Esophagus mucosa (tissue), 1 donor: ENCODE data around the gene RETREG1. TPM values are rescaled to one million over a fixed set of nuclear protein-coding genes. Genes with fewer than 3 reads are reported as not detected.
A peak's percentile ranks its signal among the peaks of the same experiment; 100 is the strongest.
"Not testable (repeated sequence)": the region's sequence is repeated elsewhere in the genome, so short reads cannot be mapped to it uniquely, and the experiment has no call there.

Experiments used
- ATAC-seq: fragments of 200-7000 bp; cut with Tn5 transposase; one replicate; pipeline ENCODE4 v1.9.1; 2020
- total RNA-seq: library from RNA; stranded (reverse); gene quantifications from one replicate; pipeline ENCODE4 v1.2.4, GENCODE V29; 2023
- donor health status: DM: yes; HTN: yes; CAD: no.

The RETREG1 gene
- total RNA-seq, 1 donor from 2014 or later: 1.5 TPM

DNA sequence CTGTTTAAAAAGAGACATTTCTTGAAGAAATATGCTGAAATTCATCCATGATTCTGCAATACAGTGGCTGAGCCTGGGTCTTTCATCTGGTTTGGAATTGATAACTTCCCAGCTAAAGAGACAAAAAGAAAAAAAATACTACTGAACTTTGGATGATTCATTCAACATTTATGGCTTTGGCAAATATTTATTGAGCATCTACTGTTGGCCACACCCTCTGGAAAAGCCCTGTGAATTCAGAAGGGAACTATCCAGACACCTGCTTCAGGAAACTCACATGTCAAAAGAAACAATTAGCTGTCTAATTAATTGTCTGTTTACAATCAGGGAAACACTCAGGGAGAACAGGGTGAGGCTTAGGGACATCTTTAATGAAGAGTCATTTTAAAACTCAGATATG is 133.4 kb downstream of the RETREG1 start:
- no peak for ATAC-seq

GRCh38 chr5:16482891-16483290 is 133.9 kb downstream of the RETREG1 start:
- no peak for ATAC-seq

- no peak for ATAC-seq
Measured at GRCh38 chr5:16480821-16481538, 135.8 kb downstream of the RETREG1 start.

DNA sequence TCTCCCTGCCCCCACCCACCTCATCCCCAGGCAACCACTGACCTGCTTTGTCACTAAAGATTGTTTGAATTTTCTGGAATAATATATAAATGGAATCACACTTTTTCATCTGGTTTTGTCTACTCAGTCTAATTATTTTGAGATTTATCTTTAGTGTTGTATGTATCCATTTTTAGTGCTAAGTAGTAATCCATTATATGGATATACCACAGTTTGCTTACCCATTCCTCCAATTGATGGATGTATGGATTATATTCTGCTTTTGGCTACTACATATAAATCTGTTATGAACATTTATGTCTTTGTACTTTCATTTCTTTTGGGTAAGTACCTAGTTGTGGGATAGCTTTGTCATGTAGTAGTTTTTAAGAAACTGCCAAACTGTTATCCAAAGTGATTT is 136.7 kb downstream of the RETREG1 start:
- ATAC-seq: no peak

DNA sequence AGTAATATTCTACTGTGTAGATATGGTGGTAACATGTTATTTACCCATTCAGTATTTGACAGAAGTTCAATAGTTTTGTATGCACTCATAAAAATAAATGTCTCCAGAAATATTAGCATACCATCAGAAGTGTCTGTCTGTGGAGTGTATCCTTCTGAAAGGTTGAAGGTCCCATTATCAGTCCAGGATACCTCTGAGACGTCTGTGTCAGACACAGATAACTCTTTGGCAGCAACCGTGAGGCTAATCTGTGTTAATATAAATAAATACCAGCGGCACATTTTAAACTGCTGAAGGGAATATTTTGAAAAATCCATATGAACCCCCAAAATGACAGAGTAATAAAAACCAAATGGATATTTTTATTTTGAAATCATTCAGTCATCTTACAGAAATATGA is 139.3 kb downstream of the RETREG1 start:
- ATAC-seq: no peak

- ATAC-seq: not testable (repeated sequence)
Measured at GRCh38 chr5:16476417-16476816, 140.4 kb downstream of the RETREG1 start.

DNA sequence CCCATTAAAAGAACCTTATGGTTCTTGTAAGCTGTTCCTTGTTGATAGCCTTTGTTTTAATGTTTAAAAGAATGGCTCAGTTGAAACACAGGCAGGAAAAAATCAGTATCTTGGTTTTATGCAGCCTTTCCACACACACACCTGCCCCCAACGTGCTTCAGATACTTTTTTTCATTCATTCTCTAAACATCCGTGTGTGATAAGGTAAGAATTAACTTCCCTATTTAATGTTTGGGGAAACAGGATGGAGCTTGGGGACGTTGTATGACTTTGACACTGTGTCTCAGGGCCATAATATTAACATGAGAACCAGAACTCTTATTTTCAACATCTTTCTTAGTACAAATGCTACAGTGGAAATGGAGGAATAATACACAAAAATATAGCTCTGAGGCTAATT is 145.4 kb downstream of the RETREG1 start:
- ATAC-seq: no peak

GRCh38 chr5:16467363-16468219 is 149.2 kb downstream of the RETREG1 start:
- peak; percentile 50 for ATAC-seq

- ATAC-seq: peak; percentile 92
Measured at GRCh38 chr5:16465544-16466432, 151.0 kb downstream of the RETREG1 start, which contains the start of gene ZNF622. Gene ZNF622, minus strand, starts transcription at chr5:16465800. Its CDS starts 135 bp downstream, at chr5:16465665.

DNA sequence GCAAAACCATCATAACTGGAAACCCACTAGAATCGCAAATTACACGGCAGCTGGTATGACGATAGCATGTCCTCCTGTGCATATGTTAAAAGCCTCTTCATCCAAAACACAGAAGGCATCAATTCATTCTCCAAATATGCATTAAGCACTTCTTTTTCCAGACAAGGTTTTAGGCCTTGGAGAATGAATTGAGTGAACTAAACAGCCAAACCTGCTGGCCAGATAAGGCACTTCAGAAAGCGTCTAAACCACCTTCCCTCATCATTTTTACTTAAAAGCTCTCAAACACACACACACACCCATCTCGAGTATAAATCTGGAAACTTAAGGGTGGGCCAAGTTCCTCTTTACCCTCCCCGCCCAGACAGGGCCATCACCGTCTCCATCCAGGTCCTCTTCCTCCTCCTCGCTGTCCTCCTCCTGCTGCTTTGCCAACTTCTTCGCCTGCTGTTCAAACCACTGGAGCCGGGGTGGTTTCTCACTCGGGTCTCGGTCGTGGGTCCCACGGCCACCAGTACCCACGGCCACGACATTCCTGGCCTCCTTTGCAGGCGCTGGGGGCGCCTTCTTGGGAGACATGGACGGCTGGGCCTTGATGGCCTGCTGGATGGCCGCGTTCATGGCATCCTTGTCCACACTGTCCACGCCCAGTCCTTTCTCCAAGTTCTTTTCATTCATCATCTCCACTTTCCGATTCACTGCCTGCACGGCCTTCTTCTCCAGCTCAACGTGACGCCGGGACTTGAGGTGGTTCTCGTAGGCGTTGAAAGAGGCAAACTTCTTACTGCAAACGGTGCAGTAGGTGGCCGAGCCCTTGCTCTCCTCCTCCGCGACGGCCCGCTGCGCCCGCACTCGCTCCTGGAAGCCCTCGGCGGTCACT is 151.9 kb downstream of the RETREG1 start:
- no peak for ATAC-seq

DNA sequence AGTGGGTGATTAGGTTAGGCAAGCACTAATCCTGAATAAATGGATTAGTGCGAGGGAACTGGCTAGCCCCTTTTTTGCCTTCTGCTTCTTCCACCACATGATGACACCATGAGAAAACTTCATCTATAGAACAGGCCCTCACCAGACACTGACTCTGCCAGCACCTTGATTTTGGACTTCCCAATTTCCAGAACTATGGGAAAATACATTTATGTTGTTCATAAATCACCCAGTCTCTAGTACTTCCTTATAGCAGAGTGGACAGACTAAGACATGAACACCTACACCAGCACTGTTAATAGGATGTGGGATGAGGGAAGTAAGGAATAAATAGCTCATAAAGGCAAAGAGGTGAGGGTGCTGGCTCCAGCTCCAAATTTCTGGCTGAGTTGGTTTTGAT is 152.6 kb downstream of the RETREG1 start:
- no peak for ATAC-seq

DNA sequence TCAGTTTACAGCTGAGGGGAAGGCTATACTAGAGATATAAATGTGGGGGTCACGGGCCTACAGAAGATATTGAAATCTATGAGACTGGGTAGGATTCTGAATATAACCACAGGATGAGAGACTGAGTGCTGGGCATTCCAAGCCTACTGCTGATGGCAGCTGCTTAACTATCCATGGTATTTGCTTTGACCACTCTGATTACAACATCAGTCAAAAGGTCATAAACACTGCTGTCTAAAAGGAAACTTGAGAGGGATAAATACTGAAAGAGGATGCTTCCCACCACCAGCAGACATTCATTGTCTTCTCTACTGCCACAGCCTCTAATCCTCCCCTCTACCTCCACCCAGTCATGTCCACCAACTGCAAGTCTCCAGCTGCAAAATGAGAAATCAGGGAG is 155.0 kb downstream of the RETREG1 start:
- no peak for ATAC-seq

DNA sequence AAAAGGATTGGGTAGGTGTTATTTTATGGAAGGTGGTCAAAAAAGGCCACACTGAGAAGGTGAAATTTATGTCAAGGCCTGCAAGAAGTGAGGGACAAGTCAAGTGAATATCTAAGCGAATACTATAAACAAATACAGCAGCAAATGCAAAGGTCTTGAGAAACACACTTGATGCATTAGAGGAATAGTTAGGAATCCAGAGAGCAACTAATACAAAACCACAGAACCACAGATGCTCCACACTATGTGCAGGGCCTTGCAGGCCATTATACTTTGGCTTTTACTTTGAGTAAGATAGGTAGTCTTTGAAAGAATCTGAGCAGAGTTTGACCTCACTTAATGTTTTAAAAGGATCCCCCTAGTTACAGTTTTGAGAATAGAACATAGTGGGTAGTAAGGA is 155.8 kb downstream of the RETREG1 start:
- ATAC-seq: no peak

DNA sequence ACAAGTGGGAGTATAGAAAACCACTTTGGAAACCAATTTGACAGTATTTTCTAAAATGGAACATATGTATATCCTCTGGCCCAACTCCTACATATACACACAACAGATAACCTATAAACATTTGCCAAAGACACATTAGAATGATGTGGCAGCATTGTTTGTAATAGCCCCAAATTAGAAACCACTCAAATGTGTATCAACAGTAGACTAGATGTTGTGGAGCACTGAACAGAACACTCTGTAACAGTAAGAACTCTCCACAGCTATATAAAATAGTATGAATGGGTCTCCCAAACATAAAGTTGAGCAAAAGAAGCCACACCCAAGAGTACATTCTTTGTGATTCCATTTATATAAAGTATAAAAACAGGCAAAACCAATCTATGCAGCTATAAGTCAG is 157.3 kb downstream of the RETREG1 start:
- no peak for ATAC-seq

DNA sequence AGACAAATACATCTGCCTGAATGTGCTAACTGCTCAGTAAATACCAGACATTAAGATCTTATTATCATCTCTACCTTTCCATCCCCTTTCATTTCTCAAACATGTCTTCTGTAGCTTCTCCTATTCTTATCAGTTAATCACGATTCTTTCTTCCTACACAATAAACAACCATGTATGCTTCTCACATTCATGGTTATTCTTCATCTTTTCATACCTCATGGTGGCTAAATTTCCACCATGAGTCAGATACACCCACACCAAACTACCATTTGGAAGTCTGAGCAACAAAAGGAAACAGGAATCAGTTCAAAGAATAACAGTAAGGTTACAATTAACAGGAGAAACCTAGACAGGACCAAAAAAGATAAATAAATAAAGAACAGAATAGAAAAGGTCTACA is 158.9 kb downstream of the RETREG1 start:
- ATAC-seq: no peak

GRCh38 chr5:16457451-16457850 is 159.3 kb downstream of the RETREG1 start:
- no peak for ATAC-seq

DNA sequence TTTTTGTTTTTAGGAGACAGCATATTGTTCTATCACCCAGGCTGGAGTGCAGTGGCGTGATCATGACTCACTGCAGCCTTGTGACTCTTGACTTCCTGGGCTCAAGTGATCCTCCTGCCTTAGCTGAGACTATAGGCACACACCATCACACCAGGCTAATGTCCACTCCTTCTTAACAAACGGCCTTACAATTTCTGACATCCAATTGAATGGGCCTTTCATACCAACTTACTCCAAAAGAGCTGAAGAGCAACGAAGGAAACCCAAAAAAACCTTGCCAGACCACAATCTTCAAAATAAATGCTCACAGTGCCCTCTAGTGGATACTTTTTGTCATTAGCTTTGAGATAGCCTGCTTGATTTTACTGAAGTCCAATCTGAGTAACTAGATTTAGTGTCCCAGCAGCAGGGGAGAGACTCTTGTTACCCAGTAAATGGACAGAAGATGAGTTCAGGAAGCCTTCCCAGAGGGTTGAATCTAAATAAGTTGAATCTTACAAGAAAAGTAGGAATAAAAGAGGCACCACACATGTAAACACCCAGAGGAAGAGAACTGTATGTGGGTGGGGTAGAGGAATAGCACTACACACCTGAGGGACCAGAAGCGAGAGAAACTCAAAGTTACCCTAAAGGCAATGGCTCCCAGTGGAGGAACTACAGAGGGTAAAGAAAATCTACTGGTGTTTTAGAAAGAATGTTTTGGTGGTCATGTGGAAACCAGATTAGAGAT is 160.5 kb downstream of the RETREG1 start:
- ATAC-seq: peak; percentile 87

GRCh38 chr5:16455668-16456067 is 161.1 kb downstream of the RETREG1 start:
- no peak for ATAC-seq

GRCh38 chr5:16454686-16455085 is 162.1 kb downstream of the RETREG1 start:
- no peak for ATAC-seq

GRCh38 chr5:16453609-16454008 is 163.2 kb downstream of the RETREG1 start:
- no peak for ATAC-seq

GRCh38 chr5:16450163-16450562 is 166.6 kb downstream of the RETREG1 start:
- no peak for ATAC-seq
